Hypothalamus (tissue), 51 donors: ENCODE measurements around the gene ZNF283.
A peak's percentile ranks its signal among the peaks of the same experiment; 100 is the strongest.

Source experiments
- DNase-seq, 51 donors: peaks; one replicate each; lab custom pipeline; 2025; lab: John Stamatoyannopoulos, UW

Gene ZNF283

DNA sequence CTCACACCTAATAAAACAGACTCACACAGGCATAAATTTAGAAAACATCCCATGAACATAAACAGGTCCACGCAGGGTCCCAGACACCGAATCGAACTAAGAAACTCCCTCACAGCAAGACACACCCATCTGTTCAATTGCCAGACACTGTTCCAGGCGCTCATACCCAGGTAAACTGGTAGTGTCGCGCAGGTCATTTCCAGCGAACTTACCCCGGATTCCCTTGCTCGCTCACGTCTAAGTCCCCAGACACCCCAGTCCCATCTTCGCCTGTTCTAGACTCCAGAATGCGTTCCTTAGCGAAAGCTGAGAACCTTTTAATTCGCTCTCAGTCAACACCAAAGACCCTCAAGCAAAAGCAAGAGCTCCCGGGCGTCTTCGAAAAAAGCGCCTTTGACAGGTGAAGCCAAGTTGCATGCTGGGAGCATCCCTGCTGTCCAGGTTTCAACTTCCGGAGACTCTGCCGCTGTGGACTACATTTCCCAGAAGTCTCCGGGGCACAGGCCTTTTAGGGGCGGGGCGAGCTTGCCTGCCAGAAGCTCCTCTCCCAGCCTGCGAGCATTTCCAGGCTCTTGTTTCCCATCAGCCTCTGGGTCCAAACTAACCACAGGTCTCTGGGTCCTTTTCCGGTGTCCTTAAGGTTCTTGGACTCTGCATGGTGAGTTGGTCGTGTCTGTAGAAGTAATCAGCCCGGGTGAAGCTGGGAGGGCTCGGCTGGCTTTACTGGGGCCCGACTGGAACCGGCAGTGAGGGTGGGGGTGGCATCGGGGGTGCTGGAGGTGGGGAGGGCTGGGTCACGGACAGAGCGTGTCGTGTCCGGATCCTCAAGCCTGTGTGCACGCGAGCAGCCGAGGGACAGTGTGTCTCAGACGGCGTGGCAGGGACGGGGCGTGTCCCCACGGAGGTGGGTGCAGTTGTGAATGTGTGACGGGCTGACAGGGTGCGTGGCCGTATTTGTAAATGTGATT is at the start of gene ZNF283:
ZNF283 (plus strand) TSS at position 535 of the 968 bp plus-strand sequence. CDS start 6,184 bp downstream, outside the sequence.
- DNase-seq = peak; percentile 40 to 94 (median 84)

DNA sequence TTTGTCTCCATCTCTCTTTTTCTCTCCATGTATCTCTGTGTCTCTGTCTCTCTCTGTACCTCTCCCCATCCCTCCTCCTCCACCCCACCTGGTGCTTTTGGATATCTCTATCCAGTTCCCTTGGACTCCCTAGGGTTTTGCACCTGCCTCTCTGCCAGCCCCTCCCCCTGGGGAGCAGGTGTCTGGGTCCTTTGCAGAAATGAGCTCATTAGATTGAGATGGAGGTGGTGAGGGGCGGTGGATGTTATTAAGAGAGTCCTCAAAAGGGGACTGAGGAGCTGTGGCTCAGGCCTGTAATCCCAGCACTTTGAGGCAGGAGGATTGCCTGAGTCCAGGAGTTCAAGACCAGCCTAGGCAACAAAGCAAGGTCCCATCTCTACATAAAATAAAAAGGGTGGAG is 48.5 kb upstream of the ZNF283 start:
- DNase-seq = no peak

DNA sequence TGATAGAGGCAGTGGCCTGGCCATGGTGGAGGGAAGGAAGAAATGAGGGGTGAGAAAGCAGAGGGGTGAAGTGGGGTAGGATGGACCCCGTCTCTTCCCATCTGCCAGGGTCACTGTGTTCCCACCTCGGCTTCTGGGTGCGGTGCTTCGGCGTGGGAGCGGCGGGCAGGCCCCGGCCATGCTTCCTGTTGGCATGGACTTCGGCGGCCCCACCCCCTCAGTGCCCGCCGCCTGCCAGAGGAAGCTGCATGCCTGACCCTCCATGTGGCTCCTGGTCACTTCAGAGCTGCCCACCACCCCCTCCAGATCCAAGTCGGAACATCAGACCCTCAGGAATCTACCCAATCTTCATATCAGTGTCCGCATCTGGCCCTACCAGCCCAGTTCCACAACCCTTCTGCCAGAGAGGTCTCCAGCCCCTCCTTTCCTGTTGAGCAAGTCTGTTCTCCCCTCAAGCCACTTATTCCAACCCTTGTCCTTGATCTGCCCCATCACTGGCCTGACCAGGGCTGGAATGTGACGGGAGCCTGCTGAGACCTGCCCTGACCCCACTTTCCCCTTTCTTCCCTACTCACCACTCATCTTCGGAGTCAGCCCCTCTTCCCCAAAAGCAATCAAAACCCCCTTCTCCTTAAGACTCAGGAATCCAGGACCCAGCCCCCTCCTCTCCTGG is 47.8 kb upstream of the ZNF283 start:
- DNase-seq = peak in 3 of 51 donors; percentile 11 to 13 (median 11)

DNA sequence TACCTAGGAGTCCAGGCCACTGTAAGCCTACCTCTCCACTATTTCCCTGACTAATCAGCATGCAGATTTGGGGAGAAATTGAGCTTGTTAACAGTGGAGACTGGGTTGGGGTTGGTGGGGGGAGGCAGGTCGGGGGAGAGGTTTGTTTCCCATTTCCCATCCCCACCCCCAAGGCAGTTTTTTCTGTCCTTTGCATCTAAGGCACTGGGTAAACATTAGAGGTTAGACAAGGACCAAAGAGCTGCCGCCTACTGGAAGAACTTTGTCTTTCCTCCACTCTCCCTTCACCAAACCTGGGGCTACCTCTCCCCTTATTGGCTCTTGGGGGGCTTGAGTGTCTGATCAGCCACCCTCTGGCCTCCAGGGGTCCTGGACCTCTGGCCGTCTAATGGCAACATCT is 47.3 kb upstream of the ZNF283 start:
- DNase-seq = no peak

DNA sequence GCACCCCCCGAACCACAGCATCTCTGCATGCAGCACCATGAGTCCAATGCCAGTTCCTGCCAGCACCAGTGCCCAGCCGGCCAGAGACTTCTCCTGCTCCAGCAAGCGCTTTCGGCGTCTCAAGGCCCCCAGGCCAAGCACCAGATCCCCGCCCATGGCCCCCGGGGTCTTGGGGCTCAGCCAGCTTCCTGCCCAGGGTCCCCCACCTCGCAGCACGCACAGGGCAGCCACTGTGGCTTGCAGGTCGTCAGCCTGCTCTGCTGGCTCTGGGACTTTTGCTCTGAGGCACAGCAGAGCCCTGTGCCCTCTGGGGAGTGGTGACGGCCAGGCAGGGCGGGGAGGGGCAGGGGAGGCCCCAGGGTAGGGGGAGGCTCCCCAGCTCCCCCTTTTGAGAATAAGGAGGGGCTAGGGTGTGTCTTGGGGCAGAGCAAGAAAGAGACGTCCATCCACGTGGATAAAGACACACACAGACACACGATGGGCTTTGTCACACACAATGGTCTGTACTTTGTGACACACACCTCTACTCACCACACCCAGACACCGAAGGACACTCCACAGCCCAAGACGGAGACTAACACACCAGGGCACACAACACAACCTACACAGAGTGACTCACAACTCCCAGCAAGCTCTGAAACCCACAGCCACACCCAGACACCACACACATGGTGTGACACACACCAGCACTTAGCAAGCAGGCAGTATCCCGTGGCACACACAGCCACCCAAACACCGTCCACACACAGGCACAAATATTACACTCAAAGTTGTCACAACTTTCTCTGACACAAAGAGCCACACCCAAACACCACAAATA is 46.2 kb upstream of the ZNF283 start, which contains the start of gene KCNN4:
KCNN4 (minus strand) TSS at position 268 of the 820 bp plus-strand sequence; CDS start at position 156, 112 bp downstream.
- DNase-seq = peak in 1 of 51 donors; percentile 30

DNA sequence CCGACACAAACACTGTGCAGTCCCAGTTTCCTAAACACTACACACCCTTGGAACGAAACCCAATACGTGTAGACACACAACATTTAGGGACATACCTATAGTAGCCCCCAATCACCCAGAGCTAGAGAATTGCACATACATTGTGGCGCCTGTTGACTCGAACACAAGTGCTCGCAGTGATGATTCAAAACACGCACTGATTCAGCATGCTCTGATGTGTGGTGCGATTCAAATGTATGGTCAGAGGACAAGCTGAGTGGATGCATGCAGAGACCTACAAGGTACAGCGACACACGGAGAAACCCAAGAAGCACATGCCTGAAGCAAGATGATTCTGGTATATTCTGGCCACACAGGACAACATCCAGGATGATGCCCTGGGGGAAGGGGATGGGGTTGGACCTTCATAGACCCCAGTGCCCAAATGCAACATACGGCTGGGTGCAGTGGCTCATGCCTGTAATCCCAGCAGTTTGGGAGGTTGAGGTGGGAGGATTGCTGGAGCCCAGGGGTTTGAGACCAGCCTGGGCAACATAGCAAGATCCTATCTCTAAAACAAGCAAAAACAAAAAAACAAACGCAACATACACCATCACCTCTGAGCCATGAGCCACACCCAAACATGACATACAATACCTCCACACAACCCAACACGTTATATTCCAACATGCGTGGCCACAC is 45.4 kb upstream of the ZNF283 start:
- no peak for DNase-seq

DNA sequence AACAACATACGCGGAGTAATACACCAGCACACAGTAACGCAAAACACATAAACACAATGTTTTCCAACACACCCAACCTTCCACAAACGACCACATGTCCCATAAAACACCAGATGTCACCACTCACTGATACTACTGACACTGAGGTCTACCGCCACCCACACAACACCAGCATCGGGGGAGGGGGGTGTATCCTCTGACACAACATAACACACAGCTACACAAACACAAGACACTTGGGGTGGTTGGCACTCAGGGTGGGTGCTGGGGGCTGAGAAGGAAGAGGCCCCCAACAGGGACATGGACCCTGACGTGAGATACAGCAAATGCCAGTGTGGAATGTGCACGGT is 44.8 kb upstream of the ZNF283 start:
- DNase-seq = no peak

DNA sequence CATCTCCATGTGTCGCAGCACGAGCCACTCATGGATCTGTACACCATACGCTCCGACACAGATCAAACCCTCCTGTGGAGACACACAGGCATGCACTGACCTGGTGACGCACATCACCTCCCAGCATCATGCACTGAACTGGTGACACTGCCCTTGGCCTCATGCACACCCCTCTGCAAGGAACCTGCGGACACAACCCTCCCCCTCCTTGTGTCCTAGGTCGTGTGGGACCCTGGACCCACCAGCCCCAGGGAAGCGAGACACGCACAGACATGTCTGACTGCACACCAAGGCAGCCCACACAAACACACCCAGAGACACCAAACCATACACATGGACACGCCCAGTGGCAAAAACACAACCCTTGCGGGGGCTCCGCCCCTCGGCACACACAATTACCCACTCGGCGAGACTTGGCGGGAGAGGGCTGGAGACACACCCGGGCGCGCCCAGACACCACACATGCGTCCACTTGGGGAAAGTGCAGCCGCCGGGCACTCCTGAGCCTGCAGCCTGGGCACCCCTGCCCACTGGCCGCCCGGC is 44.4 kb upstream of the ZNF283 start:
- no peak for DNase-seq

DNA sequence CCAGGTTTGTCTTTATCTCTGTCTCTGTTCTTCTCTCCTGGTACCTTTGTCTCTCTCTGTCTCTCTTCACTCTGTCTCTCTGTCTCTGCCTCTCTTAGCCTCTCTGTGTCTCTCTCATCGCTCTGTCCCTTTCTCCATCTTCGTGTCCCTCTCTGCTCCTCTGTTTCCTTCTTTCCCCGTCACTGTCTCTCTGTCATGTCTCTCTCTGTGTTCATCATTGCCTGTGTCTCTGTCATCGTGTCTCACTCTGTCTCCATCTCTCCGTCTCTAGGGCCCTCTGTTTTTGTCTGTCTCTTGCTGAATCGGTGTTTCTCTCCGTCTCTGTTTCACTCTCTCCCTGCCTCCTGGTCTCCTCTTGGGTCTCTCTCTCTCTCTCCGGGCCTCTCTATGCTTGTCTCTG is 43.5 kb upstream of the ZNF283 start:
- no peak for DNase-seq

DNA sequence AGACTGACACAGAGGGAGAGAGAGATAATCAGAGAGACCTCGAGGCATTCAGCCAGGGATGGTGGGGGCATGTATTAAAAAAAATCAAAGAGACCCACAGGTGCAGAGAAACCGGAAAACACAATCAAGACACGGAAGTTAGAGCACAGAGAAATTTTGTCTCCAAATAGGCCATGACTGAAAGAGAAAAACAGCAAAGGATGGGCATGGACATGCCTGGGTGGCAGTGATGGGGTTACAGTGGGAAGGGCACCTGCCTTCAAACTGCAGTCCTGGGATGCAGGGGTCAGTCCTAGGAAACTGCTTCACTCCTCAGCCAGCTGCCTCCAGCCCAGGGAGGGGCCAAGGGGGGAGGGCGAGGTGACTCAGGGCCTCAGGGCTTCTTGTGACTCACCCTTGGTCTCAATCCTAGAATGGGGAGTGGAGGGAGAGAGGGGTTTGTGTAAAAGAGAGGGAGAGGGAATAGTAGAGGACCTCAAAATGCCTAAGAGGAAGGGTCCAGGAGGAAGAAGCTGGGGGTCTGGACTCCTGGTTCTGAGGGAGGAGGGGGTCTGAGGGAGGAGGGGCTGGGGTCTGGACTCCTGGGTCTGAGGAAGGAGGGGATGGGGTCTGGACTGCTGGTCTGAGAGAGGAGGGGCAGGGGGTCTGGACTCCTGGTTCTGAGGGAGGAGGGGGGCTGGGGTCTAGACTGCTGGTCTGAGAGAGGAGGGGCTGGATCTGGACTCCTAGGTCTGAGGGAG is 42.7 kb upstream of the ZNF283 start:
- peak in 1 of 51 donors; percentile 5 for DNase-seq

DNA sequence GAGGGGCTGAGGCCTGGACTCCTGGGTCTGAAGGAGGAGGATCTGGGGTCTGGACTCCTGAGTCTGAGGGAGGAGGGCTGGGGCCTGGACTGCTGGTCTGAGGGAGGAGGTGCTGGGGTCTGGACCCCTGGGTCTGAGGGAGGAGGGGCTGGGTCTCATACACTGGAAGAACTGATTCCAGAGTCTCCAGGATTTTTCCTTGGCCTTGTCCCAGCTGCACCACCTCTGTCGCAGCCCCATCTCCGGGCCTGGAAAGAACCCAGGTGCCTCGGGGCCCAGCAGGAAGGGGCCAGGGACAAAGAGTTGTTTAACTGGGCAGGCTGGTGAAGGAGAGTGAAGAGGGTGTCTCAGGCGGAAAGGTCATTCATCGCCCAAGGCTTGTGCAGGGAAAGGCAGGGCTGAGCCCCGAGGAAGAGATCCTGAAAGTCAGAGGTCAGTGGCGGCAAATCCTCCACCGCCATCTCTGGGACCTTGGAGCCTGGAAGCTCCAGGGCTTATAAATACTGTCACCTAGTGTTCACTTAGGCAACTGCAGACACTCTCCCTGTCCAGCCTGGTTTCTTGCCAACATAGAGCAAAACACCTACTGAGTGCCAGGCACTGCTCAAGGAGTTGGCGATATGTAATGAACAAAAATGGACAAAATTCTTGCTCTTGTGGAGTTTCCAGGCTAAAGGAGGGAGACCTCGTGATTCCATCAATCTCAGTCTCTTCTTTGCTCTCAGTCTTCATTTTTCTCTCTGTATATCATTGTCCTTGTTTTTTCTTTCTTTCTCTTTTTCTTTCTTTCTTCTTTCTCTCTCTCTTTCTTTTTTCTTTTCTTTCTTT is 41.9 kb upstream of the ZNF283 start:
- peak in 17 of 51 donors; percentile 7 to 54 (median 27) for DNase-seq

DNA sequence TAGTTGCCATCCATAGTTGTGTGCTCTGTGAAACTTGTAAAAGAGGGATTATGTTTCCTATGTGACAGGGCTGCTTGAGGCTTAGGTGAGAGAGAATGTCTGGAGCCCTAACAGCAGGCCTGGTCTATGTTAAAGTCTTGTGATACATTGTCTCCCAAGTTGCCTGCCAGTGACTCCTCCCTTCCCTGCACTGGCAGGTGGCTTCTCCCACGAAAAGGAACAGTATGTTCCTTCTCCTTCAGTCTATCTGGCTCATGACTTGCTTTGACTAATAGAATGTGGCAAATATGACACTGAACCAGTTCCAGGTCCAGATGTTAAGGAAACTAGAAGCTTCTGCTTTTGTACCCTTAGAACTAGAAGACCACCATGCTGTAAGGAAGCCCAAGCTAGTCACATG is 40.5 kb upstream of the ZNF283 start:
- DNase-seq = no peak

DNA sequence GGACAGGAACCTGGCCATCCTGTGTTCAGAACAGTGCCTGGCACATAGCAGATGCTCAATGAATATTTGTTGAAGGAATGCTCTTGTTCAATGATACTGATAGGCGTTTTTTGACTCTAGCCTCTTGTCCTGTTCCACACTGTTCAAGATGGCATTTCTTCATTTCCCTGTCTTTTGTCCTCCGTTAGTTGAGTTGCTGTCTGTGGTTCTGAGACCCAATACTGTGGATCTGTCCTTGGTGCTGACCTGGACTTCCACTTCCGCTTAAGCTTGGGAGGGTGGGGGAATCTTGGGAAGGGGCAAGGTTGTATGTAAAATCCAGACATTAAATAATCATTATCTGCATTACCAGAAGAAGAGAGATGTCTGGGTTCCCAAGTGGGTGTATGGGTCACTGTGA is 38.1 kb upstream of the ZNF283 start:
- no peak for DNase-seq

DNA sequence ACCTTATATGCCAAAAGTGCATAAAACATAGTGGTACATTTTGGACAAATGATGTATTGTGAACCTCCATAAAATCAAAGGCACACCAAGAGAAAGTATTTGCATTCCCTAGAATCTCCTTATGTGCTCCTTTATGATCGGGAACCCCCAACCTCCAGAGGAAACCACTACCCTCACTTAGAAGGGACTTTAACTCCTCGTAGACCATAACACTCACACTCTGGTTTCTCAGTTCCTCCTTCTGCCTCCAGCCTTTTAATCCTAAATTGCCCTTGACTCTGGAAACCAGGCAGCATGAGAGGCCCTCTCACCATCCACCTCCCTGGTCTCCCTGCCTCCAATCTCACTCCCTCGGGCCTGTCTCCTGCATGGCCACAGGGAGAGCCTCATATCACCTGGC is 36.5 kb upstream of the ZNF283 start:
- DNase-seq = no peak

DNA sequence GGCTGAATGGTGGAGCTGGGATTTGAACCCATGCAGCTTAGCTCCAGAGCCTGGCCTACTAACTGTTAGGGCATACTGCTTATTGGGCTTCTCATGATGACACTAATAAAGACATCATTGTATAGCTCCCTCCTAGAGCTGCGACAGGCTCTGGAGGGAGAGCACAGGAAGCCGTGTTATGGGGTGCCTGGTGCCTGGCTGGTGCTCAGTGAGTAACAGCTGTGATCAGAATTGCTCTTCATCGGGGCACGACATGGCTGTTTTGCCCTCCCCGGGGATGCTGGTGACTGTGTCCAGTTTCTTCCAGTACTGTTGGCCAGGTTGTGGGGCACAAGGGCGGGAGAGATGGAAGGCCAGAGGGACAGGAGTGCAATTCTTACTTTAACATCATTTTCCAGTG is 30.0 kb upstream of the ZNF283 start:
- DNase-seq = peak in 8 of 51 donors; percentile 12 to 38 (median 20)

DNA sequence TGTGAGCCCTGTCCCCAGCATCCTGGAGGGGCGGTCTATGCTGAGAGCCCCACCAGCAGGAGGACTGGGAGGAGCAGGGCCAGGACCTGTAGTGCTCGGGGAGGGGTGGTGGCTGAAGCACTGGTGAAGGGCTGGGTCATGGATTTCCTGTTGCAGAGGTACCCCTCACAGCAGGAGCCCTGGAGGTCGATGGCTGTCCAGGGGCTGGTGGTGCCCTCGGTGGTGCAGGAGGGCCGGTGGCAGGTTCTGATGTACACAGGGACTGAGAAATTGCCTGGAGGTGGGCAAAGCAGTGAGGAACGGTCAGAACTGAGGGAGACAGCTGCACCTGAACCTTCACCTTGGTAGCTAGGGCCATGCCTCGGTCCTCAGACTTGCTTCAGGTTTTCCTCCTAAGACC is 29.6 kb upstream of the ZNF283 start:
- DNase-seq = no peak

DNA sequence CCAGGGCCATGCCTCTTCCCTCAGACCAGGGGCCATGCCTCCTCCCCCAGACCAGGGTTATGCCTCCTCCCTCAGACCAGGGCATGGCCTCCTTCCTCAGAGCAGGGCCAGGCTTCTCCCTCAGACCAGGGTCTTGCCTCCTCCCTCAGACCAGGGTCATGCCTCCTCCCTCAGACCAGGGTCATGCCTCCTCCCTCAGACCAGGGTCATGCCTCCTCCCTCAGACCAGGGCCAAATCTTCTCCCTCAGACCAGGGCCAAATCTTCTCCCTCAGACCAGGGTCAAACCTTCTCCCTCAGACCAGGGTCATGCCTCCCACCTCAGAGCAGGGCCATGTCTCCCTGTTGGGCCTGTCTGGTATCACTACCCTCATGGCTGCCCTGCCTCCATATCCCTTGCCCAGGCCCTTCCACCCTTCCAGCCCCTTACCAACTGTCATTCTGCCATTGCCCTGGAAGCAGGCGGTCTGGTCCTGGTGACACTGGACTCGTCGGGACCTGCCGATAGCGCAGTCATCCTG is 29.0 kb upstream of the ZNF283 start:
- DNase-seq = no peak
